ENCODE results near the gene TBC1D1.
A peak's percentile ranks its signal among the peaks of the same experiment; 100 is the strongest.

Gene TBC1D1

DNA sequence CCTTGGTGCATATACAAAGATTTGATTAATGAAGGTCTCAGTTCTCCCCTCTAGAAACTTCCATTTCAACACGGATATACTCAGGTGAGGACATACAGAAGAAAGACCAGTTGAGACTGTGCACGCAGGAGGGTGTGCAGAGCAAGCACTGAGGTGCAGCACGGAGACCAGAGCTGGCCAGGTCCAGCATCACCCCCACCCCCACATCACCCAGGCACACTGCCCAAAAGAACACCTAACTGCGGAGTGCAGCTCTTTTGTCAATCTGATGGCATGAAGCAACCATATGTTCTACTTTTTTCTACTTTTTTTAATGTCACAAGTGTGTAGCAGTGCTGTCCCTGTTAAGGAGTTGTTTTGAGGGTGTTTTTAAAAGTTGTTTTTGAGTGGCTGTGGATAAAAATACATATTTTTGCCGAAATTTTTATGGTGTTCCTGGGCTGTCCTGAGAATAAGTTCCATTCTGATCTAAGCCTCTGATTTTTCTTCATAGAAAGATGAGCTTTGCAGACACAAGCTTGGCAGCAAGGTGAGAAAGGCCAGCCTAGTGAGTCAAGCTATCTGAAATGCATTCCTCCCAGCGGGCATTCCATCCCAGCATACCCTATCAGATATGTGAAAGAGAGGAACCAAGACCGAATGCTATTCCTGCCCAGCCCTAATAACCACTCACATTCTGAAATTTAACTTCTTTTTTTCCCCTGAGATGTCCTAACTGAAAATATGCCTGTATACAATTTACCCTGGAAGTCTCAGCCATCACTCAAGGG lies 243.0 kb downstream of the TBC1D1 start:
- DNase-seq, result no peak

- DNase-seq, result no peak
Measured at GRCh38 chr4:38135201-38135600, 244.3 kb downstream of the TBC1D1 start.

DNA sequence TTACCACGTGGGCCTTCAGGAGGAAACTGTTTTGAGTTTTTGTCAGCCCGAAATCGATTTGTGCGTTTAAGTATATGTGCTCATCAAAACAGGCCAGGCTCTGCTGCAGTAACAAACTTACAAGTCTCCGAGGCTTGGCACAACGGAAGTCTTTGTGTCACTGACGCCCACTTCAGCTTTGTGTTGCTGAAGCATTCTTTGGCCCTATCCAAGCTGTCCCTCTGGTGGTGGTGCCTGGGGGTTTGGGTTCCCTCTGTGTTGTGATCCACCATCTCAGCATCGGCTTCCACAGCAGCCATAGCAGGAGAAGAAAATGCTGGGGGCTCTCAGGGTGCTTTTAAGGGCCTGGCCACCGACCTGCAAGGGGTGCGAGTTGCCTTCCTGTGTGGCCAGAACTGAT lies 245.7 kb downstream of the TBC1D1 start:
- no peak for DNase-seq

DNA sequence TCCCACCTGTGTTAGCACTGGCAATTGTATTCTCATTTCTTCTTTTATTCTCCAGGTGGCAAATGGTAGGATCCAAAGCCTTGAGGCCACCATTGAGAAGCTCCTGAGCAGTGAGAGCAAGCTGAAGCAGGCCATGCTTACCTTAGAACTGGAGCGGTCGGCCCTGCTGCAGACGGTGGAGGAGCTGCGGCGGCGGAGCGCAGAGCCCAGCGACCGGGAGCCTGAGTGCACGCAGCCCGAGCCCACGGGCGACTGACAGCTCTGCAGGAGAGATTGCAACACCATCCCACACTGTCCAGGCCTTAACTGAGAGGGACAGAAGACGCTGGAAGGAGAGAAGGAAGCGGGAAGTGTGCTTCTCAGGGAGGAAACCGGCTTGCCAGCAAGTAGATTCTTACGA lies 246.2 kb downstream of the TBC1D1 start:
- no peak for DNase-seq

GRCh38 chr4:38138363-38138762 lies 247.5 kb downstream of the TBC1D1 start:
- no peak for DNase-seq

DNA sequence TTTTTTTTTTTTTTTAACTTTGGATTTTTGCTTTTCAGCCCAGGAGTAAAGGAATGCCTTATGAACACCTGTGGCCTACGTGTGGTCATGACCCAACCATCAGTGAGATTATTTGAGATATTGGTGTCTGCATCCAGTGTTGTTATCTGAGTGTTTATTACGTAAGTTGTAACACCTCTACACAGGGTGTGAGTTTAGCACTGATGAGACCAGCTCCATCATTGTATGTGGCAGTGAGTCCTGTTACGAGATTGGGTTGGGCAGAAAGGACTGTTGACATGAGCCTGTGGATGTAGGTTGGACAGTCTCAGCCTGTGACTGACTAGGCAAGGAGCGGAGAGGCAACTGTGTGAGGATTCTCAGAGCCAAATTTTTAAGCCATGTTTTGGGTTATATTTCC lies 248.3 kb downstream of the TBC1D1 start:
- no peak for DNase-seq

- DNase-seq, result no peak
Measured at GRCh38 chr4:38140643-38141203, 249.8 kb downstream of the TBC1D1 start.

DNA sequence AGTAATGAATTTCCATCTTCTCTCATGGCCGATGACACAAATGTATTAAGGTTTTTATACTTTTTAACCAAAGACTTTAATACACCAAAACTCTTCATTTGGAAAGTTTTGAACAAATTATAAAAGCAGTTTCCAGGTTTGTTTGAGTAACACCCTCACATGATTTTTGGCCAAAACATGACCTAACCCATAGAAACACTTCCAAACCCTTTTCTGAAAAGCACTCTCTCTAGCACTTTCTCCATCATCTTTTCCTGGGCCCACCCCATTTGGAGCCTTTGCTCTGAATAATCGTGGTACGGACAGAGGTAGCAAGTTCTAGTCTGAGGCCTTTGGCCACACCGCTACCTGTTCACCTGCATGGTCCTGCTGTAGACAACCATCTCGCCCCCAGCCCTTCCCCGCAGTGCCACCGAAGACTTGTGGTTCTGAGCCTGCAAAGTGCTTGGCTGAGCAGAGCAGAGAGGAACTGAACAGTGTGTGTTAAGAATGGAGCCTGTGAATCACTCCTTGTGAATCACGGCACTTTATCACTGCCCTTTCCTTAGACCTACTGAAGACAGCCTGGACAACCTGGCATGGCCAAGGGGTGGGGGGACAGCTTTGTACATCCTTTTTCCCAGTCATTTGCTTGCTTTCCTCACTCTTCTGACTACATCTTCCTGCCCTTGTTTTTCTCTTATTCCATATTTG lies 251.1 kb downstream of the TBC1D1 start:
- DNase-seq, result peak; percentile 34 to 42

GRCh38 chr4:38144031-38144430 lies 253.1 kb downstream of the TBC1D1 start:
- DNase-seq, result no peak

- no peak for DNase-seq
Measured at GRCh38 chr4:38145033-38145678, 254.3 kb downstream of the TBC1D1 start.

- DNase-seq, result no peak
Measured at GRCh38 chr4:38145741-38146140, 254.9 kb downstream of the TBC1D1 start.

DNA sequence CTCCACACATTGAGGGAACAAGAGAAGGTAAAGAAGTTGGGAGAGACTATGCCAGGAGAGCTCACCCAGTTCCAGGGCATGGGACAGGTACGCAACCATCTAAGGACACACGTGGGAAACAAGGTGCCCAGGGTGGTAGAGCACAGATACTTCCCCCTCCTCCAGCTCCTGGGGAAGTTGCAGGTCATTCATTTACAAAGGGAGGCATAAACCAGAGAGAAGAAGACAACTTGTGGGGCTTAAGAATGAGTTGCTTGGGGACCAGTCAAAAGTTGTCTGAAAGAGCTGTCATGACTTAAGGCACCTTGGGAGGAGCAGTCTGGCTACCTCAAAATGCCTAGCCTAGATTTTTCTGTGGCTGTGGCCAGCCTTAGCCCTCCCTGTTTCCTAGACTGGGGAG lies 255.5 kb downstream of the TBC1D1 start:
- DNase-seq, result no peak

DNA sequence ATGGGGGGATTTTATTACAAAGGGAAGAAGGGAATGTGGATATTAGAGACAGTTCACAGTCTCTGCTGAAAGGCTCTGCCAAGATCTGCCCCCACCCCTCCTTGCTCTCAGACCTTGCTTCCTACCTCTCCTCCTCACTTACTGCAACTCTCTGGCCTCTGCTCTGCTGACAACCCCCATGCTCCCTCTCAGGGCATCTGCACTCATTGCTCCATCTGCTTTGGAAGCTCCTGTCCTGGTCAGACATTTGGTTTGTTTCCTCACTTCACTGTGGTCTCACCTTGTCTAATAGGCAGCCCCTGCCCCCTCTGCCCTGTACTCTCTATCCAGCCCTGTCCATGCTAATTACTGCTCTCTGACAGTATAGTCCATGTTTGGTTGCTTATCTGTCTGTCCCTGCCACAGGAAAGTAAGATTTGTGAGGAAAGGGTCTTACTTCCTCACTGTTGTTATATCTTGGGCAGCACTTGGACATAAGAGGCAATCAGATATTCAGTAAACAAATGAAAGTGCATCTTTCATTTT lies 258.6 kb downstream of the TBC1D1 start:
- DNase-seq, result no peak

DNA sequence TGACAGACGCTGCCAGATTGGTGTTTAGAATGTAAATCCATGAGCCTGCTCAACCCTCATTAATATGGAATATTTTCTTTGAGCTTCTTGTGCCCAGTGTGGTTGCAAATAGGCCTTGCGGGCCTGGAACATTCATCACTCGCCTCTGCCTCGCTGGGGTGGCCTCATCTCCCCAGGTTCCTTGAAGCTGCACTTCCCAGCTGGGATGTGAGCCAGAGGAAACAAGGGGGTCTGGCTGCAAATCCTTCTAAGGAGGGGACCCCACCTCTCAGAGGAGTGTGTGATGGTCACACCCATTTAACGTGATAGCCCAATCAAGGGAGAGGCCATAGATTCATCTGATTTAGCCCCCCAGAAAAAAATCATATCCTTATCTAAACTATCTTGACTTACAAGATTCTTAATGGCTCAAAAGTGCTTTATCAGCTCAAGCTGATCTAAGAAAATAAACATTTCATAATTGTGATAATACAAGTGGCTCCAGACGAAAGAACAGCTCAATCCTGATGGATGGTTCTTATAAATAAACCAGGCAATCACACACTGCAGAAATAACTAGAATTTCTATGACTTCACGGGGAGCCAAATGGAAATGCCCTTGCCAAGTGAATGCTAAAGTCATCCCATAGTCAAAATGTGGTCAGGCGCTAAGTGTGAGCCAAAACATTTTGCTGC lies 259.2 kb downstream of the TBC1D1 start:
- DNase-seq, result no peak

GRCh38 chr4:38150766-38151165 lies 259.9 kb downstream of the TBC1D1 start:
- no peak for DNase-seq

- no peak for DNase-seq
Measured at GRCh38 chr4:38151873-38152272, 261.0 kb downstream of the TBC1D1 start.

DNA sequence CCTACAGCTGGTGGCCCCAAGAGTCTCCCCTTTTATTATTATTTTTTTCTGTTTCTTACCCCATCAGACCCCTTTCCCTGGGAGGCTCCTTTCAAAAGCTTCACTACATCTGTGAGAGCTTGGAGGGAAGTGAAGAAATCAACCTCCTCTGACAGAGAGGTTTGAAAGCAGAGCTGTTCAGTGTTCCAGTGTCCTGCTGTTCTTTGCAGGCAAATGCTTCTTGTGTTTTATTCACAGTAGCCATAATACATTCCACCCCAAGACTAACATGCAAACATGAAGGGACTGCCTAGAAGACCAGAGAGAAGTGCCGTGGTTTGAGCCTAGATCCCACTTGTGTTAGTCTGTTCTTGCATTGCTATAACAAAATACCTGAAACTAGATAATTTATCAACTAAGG lies 261.4 kb downstream of the TBC1D1 start:
- no peak for DNase-seq

GRCh38 chr4:38152721-38153386 lies 262.0 kb downstream of the TBC1D1 start:
- DNase-seq, result no peak

- DNase-seq, result no peak
Measured at GRCh38 chr4:38153387-38153760, 262.5 kb downstream of the TBC1D1 start.

DNA sequence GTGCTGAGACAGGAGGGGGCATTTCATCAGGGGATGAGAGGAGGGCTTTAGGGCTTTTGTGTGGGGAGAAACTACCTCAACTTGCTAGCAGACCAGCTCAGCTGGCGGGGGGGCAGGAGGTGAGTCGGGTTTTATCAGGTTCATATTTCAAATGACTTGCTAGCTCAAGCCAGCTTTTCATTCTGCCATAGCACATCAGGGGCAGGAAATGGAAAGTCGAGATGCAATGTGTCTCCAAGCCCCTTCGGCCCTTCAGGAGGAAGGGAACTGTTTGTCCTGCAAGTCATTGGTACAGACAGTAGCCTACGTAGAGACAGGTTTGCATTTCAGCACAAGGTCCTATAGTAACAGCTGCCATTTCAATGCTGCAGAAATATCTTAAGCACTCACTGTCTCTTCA lies 263.4 kb downstream of the TBC1D1 start:
- DNase-seq, result no peak

GRCh38 chr4:38154681-38155588 lies 264.1 kb downstream of the TBC1D1 start:
- DNase-seq, result no peak
